ENCODE data around the gene RHOU.
A peak's percentile ranks its signal among the peaks of the same experiment; 100 is the strongest.

Gene RHOU

DNA sequence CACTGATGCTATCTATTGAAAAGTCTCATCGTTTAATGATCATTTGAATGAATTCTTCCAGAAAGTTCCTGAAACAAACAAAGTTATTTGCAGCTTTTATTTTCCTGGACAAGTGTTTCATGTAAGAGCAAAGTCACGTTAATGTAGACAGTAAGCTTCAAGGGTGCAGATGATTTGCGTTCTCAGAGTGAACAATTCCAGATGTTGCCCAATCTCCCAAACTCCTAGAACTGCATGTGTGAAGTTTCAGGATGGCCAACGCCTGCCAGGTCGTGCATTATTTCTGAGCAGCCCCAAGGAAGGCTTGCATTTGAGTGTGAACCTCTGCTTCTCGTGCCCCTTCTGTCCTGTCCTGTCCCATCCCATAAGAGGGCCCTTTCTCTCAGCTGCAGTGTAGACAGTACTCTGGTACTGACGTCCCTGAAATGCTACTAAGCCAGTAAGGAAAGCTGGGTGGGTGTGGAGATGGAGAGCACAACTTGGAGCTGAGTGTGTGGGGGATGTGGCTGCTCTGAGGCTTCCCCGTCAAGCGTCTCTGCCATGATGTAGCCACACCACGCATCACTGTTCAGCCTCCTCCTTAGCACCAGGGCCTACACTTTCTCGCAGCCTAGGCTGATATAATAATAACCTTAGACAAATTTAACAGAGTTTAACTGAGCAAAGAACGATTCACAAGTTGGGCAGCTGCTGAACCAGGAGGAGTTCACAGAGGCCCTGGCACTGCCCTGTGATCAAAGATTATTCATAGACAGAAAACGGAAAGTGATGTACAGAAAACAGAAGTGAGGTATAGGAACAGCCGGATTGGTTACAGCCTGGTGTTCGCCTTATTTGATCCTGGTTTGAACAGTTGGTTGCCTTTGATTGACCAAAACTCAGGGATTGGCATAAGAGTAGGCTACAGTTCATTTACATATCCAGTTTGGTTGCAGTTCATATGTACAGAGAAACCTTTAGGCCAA, 50.4 kb downstream of the RHOU start:
- DNase-seq (ENCODE audit: low read depth), result no peak
- TF ChIP-seq POLR2A (IDR thresholded peaks at IDR 0.05; ENCODE audit: extremely low read depth, insufficient read length) (no peak), MAX (IDR thresholded peaks at IDR 0.05; ENCODE audit: low read depth, low read length) (no peak), MYC (IDR thresholded peaks at IDR 0.05; ENCODE audit: low read depth, low read length) (no peak)
- TF ChIP-seq, protein P1, sequence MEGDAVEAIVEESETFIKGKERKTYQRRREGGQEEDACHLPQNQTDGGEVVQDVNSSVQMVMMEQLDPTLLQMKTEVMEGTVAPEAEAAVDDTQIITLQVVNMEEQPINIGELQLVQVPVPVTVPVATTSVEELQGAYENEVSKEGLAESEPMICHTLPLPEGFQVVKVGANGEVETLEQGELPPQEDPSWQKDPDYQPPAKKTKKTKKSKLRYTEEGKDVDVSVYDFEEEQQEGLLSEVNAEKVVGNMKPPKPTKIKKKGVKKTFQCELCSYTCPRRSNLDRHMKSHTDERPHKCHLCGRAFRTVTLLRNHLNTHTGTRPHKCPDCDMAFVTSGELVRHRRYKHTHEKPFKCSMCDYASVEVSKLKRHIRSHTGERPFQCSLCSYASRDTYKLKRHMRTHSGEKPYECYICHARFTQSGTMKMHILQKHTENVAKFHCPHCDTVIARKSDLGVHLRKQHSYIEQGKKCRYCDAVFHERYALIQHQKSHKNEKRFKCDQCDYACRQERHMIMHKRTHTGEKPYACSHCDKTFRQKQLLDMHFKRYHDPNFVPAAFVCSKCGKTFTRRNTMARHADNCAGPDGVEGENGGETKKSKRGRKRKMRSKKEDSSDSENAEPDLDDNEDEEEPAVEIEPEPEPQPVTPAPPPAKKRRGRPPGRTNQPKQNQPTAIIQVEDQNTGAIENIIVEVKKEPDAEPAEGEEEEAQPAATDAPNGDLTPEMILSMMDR (IDR thresholded peaks at IDR 0.05; ENCODE audit: low read depth, low read length), result no peak
- H3K4me3 ChIP-seq (ENCODE audit: low read depth, low read length), result no peak overlapping the region

- no peak for TF ChIP-seq MAX (IDR thresholded peaks at IDR 0.05; ENCODE audit: low read depth, low read length)
- TF ChIP-seq POLR2A (IDR thresholded peaks at IDR 0.05; ENCODE audit: extremely low read depth, insufficient read length), result no peak
- TF ChIP-seq MYC (IDR thresholded peaks at IDR 0.05; ENCODE audit: low read depth, low read length), result no peak
- TF ChIP-seq, protein P1 (IDR thresholded peaks at IDR 0.05; ENCODE audit: low read depth, low read length), result no peak
- DNase-seq (ENCODE audit: low read depth), result no peak
Measured at GRCh38 chr1:228786361-228787129, 51.3 kb downstream of the RHOU start.

DNA sequence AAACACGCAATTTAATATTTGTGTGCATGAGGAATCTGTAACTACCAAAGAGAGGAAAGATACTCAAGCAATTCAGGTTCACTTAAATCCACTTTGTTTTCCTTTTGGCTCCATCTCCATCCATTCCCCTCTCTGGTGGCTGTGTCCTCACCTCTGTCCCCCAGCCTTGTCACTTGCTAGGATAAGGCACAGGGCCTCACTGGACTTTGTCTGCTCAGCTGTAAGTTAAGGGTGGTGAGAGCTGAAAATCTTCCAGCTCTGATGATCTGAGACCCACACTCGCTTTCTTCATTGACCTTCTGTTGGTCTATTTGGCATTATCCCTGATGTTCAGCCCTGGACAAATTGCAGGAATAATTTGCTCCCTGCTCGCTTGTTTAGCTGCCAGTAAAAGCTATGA, 56.5 kb downstream of the RHOU start:
- no peak overlapping the region for H3K4me3 ChIP-seq (ENCODE audit: low read depth, low read length)
- DNase-seq (ENCODE audit: low read depth), result no peak
- TF ChIP-seq MYC (IDR thresholded peaks at IDR 0.05; ENCODE audit: low read depth, low read length) (no peak), POLR2A (IDR thresholded peaks at IDR 0.05; ENCODE audit: extremely low read depth, insufficient read length) (no peak)

More at GRCh38 chr1:228786361-228787129, 51.3 kb downstream of the RHOU start:
- no peak overlapping the region for H3K4me3 ChIP-seq (ENCODE audit: low read depth, low read length)

DNA sequence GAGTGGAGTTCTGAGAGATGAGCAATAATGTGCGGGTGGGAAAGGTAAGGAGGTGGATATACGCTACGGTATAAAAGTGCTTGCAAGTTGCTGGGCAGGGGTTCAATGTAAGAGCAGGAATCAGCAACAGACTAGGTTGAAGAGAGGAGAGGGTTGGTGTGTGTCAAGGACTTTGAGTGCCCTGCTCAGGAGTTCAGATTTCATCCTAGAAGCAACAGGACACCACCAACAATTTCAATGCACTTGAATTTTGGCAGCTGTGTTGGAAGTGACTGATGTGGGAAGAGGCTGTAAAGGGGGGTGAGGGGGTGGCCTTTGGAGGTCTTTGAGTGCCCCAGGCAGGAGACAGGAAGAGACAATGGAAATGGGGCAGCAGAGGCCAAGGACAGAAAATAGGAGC, 57.3 kb downstream of the RHOU start:
- TF ChIP-seq, protein P1 (IDR thresholded peaks at IDR 0.05; ENCODE audit: low read depth, low read length), result no peak
- TF ChIP-seq MAX (IDR thresholded peaks at IDR 0.05; ENCODE audit: low read depth, low read length) (no peak), POLR2A (IDR thresholded peaks at IDR 0.05; ENCODE audit: extremely low read depth, insufficient read length) (no peak), MYC (IDR thresholded peaks at IDR 0.05; ENCODE audit: low read depth, low read length) (no peak)
- no peak for DNase-seq (ENCODE audit: low read depth)

GRCh38 chr1:228793032-228793431, 57.8 kb downstream of the RHOU start:
- H3K4me3 ChIP-seq (ENCODE audit: low read depth, low read length), result no peak overlapping the region
- TF ChIP-seq MYC (IDR thresholded peaks at IDR 0.05; ENCODE audit: low read depth, low read length) (no peak), POLR2A (IDR thresholded peaks at IDR 0.05; ENCODE audit: extremely low read depth, insufficient read length) (no peak), MAX (IDR thresholded peaks at IDR 0.05; ENCODE audit: low read depth, low read length) (no peak)
- TF ChIP-seq, protein P1 (IDR thresholded peaks at IDR 0.05; ENCODE audit: low read depth, low read length), result no peak
- DNase-seq (ENCODE audit: low read depth), result peak; percentile 34

More for the DNA sequence above, 57.3 kb downstream of the RHOU start:
- no peak overlapping the region for H3K4me3 ChIP-seq (ENCODE audit: low read depth, low read length)

DNA sequence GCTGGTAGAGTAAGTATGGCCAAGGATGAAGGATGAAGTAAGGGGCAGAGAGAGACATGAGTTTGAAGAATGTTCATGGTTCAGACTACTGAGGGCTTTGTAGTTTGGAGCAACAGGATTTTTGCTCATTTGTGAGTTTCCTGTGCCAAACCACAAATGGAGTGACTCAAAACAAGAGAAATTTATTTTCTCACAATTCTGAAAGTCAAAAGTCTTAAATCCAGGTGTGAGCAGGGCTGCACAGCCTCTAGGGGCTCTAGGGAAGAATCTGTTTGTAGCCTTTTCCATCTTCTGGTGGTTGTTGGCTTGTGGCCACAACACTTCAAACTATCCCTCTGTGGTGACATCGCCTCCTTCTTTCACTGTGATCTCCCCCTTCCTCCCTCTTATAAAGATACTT, 58.9 kb downstream of the RHOU start:
- peak; percentile 30 for DNase-seq (ENCODE audit: low read depth)
- TF ChIP-seq MAX (IDR thresholded peaks at IDR 0.05; ENCODE audit: low read depth, low read length), result no peak
- no peak for TF ChIP-seq MYC (IDR thresholded peaks at IDR 0.05; ENCODE audit: low read depth, low read length)
- TF ChIP-seq, protein P1 (IDR thresholded peaks at IDR 0.05; ENCODE audit: low read depth, low read length), result no peak
- no peak for TF ChIP-seq POLR2A (IDR thresholded peaks at IDR 0.05; ENCODE audit: extremely low read depth, insufficient read length)

More for the DNA sequence above, 58.9 kb downstream of the RHOU start:
- H3K4me3 ChIP-seq (ENCODE audit: low read depth, low read length), result no peak overlapping the region

Measured in NB4 (cell line).